Stomach (tissue), 4 donors: Measurements from ENCODE around the gene CHI3L1.

ENCODE experiments used
- POLR2AphosphoS5 ChIP-seq, 3 donors: sonication (generic); formaldehyde crosslinking; IDR thresholded peaks; one replicate each; pipeline ENCODE4 v1.6.1; 2016; ENCODE audit warnings: antibody characterized with exemption in 3 of 3
- TF ChIP-seq, protein P1 (sequence below), 7 experiments: fragments of 450-650 bp in 4 of 7; fragments of 200-600 bp in 3 of 7; sonication (generic) in 3 of 7; IDR thresholded peaks; one replicate each; pipeline ENCODE4 v1.5.1; 2016 to 2019; ENCODE audit warnings: antibody characterized with exemption in 7 of 7, control low read depth in 2 of 7, mild to moderate bottlenecking in 1 of 7

DNA sequence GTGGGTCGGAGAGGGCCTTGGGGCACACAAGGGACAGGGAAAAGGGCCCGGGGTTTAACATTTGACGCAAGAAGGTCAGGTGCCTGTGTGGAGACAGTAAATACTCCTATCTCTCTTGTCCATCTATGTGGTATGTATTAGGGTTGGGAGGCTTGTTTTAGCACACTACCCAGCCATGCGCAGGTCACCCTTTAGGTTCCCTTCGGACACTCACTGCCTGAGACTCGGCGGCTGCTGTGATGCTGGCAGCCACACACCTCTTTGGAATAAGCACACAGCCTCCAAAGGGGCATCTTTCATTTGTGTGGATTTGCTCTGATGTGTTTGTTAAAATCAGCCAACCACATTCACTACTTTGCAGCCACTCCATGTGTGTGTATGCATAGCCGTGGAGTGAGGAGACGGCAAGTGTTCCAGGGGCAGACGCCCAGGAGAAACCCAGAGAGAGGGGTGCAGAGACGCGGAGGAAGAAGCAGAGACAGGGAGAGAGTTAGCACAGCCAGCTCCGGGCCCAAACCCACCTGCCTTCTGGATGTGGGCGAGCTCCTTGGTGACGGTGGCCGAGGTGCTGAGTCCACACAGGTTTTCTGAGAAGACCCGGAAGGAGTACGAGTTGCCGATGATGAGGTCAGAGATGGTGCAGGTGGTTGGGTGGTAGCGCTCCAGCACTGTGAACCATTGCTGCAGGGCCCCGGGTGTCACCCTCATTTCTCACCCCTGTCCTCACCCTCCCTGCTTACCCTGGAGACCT, 16.6 kb downstream of the CHI3L1 start:
- TF ChIP-seq, protein P1, sequence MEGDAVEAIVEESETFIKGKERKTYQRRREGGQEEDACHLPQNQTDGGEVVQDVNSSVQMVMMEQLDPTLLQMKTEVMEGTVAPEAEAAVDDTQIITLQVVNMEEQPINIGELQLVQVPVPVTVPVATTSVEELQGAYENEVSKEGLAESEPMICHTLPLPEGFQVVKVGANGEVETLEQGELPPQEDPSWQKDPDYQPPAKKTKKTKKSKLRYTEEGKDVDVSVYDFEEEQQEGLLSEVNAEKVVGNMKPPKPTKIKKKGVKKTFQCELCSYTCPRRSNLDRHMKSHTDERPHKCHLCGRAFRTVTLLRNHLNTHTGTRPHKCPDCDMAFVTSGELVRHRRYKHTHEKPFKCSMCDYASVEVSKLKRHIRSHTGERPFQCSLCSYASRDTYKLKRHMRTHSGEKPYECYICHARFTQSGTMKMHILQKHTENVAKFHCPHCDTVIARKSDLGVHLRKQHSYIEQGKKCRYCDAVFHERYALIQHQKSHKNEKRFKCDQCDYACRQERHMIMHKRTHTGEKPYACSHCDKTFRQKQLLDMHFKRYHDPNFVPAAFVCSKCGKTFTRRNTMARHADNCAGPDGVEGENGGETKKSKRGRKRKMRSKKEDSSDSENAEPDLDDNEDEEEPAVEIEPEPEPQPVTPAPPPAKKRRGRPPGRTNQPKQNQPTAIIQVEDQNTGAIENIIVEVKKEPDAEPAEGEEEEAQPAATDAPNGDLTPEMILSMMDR (IDR thresholded peaks at IDR 0.05), result no peak
- TF ChIP-seq POLR2AphosphoS5 (IDR thresholded peaks at IDR 0.05), result no peak
